Peyer's patch (tissue), 4 donors: ENCODE data around the gene CYP27B1.

ENCODE experiments used
- CTCF ChIP-seq, 6 experiments: fragments of 450-650 bp in 4 of 6; fragments of 200-600 bp in 2 of 6; sonication (generic) in 1 of 6; IDR thresholded peaks; one replicate each; pipeline ENCODE4 v1.5.1; 2017 to 2019; ENCODE audit warnings: antibody characterized with exemption in 6 of 6, mild to moderate bottlenecking in 3 of 6, moderate library complexity in 1 of 6
- POLR2A ChIP-seq, 2 donors: fragments of 450-650 bp; IDR thresholded peaks; one replicate each; pipeline ENCODE4 v1.5.1; 2017; ENCODE audit warnings: antibody characterized with exemption in 2 of 2, mild to moderate bottlenecking in 2 of 2, moderate library complexity in 2 of 2

GRCh38 chr12:57713209-57713608 lies 53.7 kb downstream of the CYP27B1 start:
- TF ChIP-seq CTCF (IDR thresholded peaks at IDR 0.05): no peak
- TF ChIP-seq POLR2A (IDR thresholded peaks at IDR 0.05): no peak
